LNCaP clone FGC (cell line): ENCODE data around the gene HIRA.

ENCODE experiments used
- DNase-seq: peaks from one replicate; pipeline ENCODE4 v3.0.0-alpha.2; 2011; ENCODE audit warnings: low read depth
- H3K4me3 ChIP-seq: 2 replicates; pipeline ENCODE4 v1.5.1; 2011; ENCODE audit warnings: mild to moderate bottlenecking, low read depth, low read length, control low read depth
- CTCF ChIP-seq: IDR thresholded peaks from 2 replicates; pipeline ENCODE4 v1.5.1; 2012; ENCODE audit warnings: mild to moderate bottlenecking; ENCODE audit not compliant: control insufficient read depth, insufficient read depth; ENCODE audit errors: extremely low read depth

Gene HIRA

GRCh38 chr22:19396934-19397733 is 34.4 kb downstream of the HIRA start:
- H3K4me3 ChIP-seq, result no peak overlapping the region
- no peak for DNase-seq
- TF ChIP-seq CTCF, result no peak

- no peak for DNase-seq
- no peak for TF ChIP-seq CTCF
- no peak overlapping the region for H3K4me3 ChIP-seq
Observed at GRCh38 chr22:19396561-19396933, 35.0 kb downstream of the HIRA start.

- H3K4me3 ChIP-seq, result no peak overlapping the region
- TF ChIP-seq CTCF, result no peak
- DNase-seq, result no peak
Observed at GRCh38 chr22:19395276-19395675, 36.3 kb downstream of the HIRA start.

GRCh38 chr22:19394274-19395050 is 37.1 kb downstream of the HIRA start:
- no peak overlapping the region for H3K4me3 ChIP-seq
- no peak for TF ChIP-seq CTCF
- no peak for DNase-seq

- no peak for TF ChIP-seq CTCF
- no peak for DNase-seq
Observed at GRCh38 chr22:19393704-19394103, 37.8 kb downstream of the HIRA start.

GRCh38 chr22:19387575-19387974 is 44.0 kb downstream of the HIRA start:
- DNase-seq, result no peak
- no peak for TF ChIP-seq CTCF
- no peak overlapping the region for H3K4me3 ChIP-seq

More at GRCh38 chr22:19393704-19394103, 37.8 kb downstream of the HIRA start:
- H3K4me3 ChIP-seq, result no peak overlapping the region

GRCh38 chr22:19387038-19387437 is 44.5 kb downstream of the HIRA start:
- DNase-seq, result no peak
- no peak for TF ChIP-seq CTCF
- no peak overlapping the region for H3K4me3 ChIP-seq
